ENCODE data around the gene PELI3.
"Not testable (repeated sequence)": the region's sequence is repeated elsewhere in the genome, so short reads cannot be mapped to it uniquely, and the experiment has no call there.

DNA sequence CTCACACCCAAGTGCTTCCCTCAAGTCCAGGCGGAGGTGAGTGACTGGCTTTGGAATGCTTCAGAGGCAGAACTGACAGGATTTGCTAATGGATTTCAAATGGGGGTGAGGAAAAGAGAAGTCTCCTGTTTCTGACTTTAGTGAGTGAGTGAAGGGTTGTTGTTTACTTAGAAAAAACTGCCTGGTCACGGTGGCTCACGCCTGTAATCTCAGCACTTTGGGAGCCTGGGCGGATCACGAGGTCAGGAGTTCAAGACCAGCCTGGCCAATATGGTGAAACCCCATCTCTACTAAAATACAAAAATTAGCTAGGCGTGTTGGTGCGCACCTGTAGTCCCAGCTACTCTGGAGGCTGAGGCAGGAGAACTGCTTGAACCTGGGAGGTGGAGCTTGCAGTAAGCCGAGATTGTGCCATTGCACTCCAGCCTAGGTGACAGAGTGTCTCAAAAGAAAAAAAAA lies 34.8 kb upstream of the PELI3 start:
- TF ChIP-seq, protein P1, sequence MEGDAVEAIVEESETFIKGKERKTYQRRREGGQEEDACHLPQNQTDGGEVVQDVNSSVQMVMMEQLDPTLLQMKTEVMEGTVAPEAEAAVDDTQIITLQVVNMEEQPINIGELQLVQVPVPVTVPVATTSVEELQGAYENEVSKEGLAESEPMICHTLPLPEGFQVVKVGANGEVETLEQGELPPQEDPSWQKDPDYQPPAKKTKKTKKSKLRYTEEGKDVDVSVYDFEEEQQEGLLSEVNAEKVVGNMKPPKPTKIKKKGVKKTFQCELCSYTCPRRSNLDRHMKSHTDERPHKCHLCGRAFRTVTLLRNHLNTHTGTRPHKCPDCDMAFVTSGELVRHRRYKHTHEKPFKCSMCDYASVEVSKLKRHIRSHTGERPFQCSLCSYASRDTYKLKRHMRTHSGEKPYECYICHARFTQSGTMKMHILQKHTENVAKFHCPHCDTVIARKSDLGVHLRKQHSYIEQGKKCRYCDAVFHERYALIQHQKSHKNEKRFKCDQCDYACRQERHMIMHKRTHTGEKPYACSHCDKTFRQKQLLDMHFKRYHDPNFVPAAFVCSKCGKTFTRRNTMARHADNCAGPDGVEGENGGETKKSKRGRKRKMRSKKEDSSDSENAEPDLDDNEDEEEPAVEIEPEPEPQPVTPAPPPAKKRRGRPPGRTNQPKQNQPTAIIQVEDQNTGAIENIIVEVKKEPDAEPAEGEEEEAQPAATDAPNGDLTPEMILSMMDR (IDR thresholded peaks at IDR 0.05) = not testable (repeated sequence)
- TF ChIP-seq POLR2A (IDR thresholded peaks at IDR 0.05) = not testable (repeated sequence)

Measured in esophagus squamous epithelium (tissue), 4 donors.